GM19025 (cell line): ENCODE data around the gene WWC1.
"Not testable (repeated sequence)": the region's sequence is repeated elsewhere in the genome, so short reads cannot be mapped to it uniquely, and the experiment has no call there.

Experiments used
- ATAC-seq: cut with Tn5 transposase; IDR thresholded peaks from one replicate; pipeline ENCODE4 v1.9.1; 2021; ENCODE audit warnings: mild to moderate bottlenecking, low read depth, moderate library complexity; ENCODE audit not compliant: unreplicated experiment

Gene WWC1

GRCh38 chr5:168285696-168286095, 5.7 kb upstream of the WWC1 start:
- ATAC-seq: no peak

GRCh38 chr5:168286386-168286785, 5.1 kb upstream of the WWC1 start:
- ATAC-seq: no peak

- ATAC-seq: not testable (repeated sequence)
Observed at GRCh38 chr5:168286863-168287262, 4.6 kb upstream of the WWC1 start.

- ATAC-seq: no peak
Observed at GRCh38 chr5:168287362-168287761, 4.1 kb upstream of the WWC1 start.

GRCh38 chr5:168288349-168289245, 2.8 kb upstream of the WWC1 start:
- no peak for ATAC-seq

GRCh38 chr5:168290902-168291341, 523 bp upstream of the WWC1 start:
- ATAC-seq: no peak

GRCh38 chr5:168291964-168292785, 730 bp downstream of the WWC1 start:
- no peak for ATAC-seq

- no peak for ATAC-seq
Observed at GRCh38 chr5:168292786-168293696, 1.6 kb downstream of the WWC1 start.

GRCh38 chr5:168295574-168296201, 4.2 kb downstream of the WWC1 start:
- no peak for ATAC-seq

GRCh38 chr5:168296682-168297081, 5.2 kb downstream of the WWC1 start:
- no peak for ATAC-seq

GRCh38 chr5:168298949-168299348, 7.5 kb downstream of the WWC1 start:
- no peak for ATAC-seq

GRCh38 chr5:168299372-168299771, 7.9 kb downstream of the WWC1 start:
- no peak for ATAC-seq

- no peak for ATAC-seq
Observed at GRCh38 chr5:168300326-168301182, 9.1 kb downstream of the WWC1 start.

- ATAC-seq: no peak
Observed at GRCh38 chr5:168301593-168302390, 10.3 kb downstream of the WWC1 start.

- no peak for ATAC-seq
Observed at GRCh38 chr5:168302785-168303184, 11.3 kb downstream of the WWC1 start.

GRCh38 chr5:168303393-168304025, 12.1 kb downstream of the WWC1 start:
- no peak for ATAC-seq

- ATAC-seq: no peak
Observed at GRCh38 chr5:168304349-168304748, 12.9 kb downstream of the WWC1 start.

GRCh38 chr5:168305281-168305680, 13.8 kb downstream of the WWC1 start:
- no peak for ATAC-seq
